ENCODE data around the gene COL28A1. TPM values are rescaled to one million over a fixed set of nuclear protein-coding genes. Genes with fewer than 3 reads are reported as not detected.

The COL28A1 gene
- total RNA-seq, 1 experiment from 2014 or later, result 1.3 TPM

GRCh38 chr7:7347045-7347444, 188.6 kb downstream of the COL28A1 start:
- Mint-ChIP-seq H3K4me1 (ENCODE audit: low read depth, unreplicated experiment) (no peaks in the 10 kb centered on the region), H3K36me3 (ENCODE audit: insufficient read depth, unreplicated experiment) (no peaks in the 10 kb centered on the region), H3K27me3 (ENCODE audit: unreplicated experiment) (no peaks in the 10 kb centered on the region), H3K4me3 (ENCODE audit: low read depth, unreplicated experiment) (no peak overlapping the region), H3K9me3 (ENCODE audit: low read depth, unreplicated experiment) (no peaks in the 10 kb centered on the region), H3K27ac (ENCODE audit: unreplicated experiment) (no peak overlapping the region)
- CTCF ChIA-PET, result no interaction called here
- intact Hi-C loops (cut with micrococcal nuclease; ENCODE audit: unreplicated experiment), result no loop called here
- no peak for TF ChIP-seq CTCF (IDR thresholded peaks at IDR 0.05; ENCODE audit: unreplicated experiment)
- no peak for DNase-seq
- no TSS peak for BruUV-seq (replicated peaks)

GRCh38 chr7:7344583-7344982, 191.1 kb downstream of the COL28A1 start:
- H3K27me3 Mint-ChIP-seq (ENCODE audit: unreplicated experiment), result no peaks in the 10 kb centered on the region
- no TSS peak for BruUV-seq (replicated peaks)
- no peaks in the 10 kb centered on the region for H3K9me3 Mint-ChIP-seq (ENCODE audit: low read depth, unreplicated experiment)
- intact Hi-C loops (cut with micrococcal nuclease; ENCODE audit: unreplicated experiment), result no loop called here
- TF ChIP-seq CTCF (IDR thresholded peaks at IDR 0.05; ENCODE audit: unreplicated experiment), result no peak
- no peaks in the 10 kb centered on the region for H3K4me1 Mint-ChIP-seq (ENCODE audit: low read depth, unreplicated experiment)
- CTCF ChIA-PET, result no interaction called here
- H3K27ac Mint-ChIP-seq (ENCODE audit: unreplicated experiment), result no peak overlapping the region
- H3K36me3 Mint-ChIP-seq (ENCODE audit: insufficient read depth, unreplicated experiment), result no peaks in the 10 kb centered on the region
- no peak for DNase-seq
- no peak overlapping the region for H3K4me3 Mint-ChIP-seq (ENCODE audit: low read depth, unreplicated experiment)

- H3K4me1 Mint-ChIP-seq (ENCODE audit: low read depth, unreplicated experiment), result no peaks in the 10 kb centered on the region
- H3K27ac Mint-ChIP-seq (ENCODE audit: unreplicated experiment), result no peak overlapping the region
- H3K36me3 Mint-ChIP-seq (ENCODE audit: insufficient read depth, unreplicated experiment), result no peaks in the 10 kb centered on the region
- H3K9me3 Mint-ChIP-seq (ENCODE audit: low read depth, unreplicated experiment), result no peaks in the 10 kb centered on the region
- no peak for TF ChIP-seq CTCF (IDR thresholded peaks at IDR 0.05; ENCODE audit: unreplicated experiment)
- no peak overlapping the region for H3K4me3 Mint-ChIP-seq (ENCODE audit: low read depth, unreplicated experiment)
- no peaks in the 10 kb centered on the region for H3K27me3 Mint-ChIP-seq (ENCODE audit: unreplicated experiment)
- no TSS peak for BruUV-seq (replicated peaks)
- no peak for DNase-seq
- CTCF ChIA-PET, result no interaction called here
- intact Hi-C loops (cut with micrococcal nuclease; ENCODE audit: unreplicated experiment), result no loop called here
Measured at GRCh38 chr7:7335909-7336308, 199.8 kb downstream of the COL28A1 start.

GRCh38 chr7:7335215-7335614, 200.5 kb downstream of the COL28A1 start:
- intact Hi-C loops (cut with micrococcal nuclease; ENCODE audit: unreplicated experiment), result no loop called here
- no peaks in the 10 kb centered on the region for H3K9me3 Mint-ChIP-seq (ENCODE audit: low read depth, unreplicated experiment)
- TF ChIP-seq CTCF (IDR thresholded peaks at IDR 0.05; ENCODE audit: unreplicated experiment), result no peak

GRCh38 chr7:7333610-7334009, 202.1 kb downstream of the COL28A1 start:
- Mint-ChIP-seq H3K4me1 (ENCODE audit: low read depth, unreplicated experiment) (no peaks in the 10 kb centered on the region), H3K4me3 (ENCODE audit: low read depth, unreplicated experiment) (no peak overlapping the region), H3K27me3 (ENCODE audit: unreplicated experiment) (peaks cover 19% of the 10 kb centered on the region), H3K9me3 (ENCODE audit: low read depth, unreplicated experiment) (no peaks in the 10 kb centered on the region), H3K36me3 (ENCODE audit: insufficient read depth, unreplicated experiment) (no peaks in the 10 kb centered on the region), H3K27ac (ENCODE audit: unreplicated experiment) (no peak overlapping the region)
- DNase-seq, result no peak
- intact Hi-C loops (cut with micrococcal nuclease; ENCODE audit: unreplicated experiment), result no loop called here
- CTCF ChIA-PET, result no interaction called here
- TF ChIP-seq CTCF (IDR thresholded peaks at IDR 0.05; ENCODE audit: unreplicated experiment), result no peak
- BruUV-seq (replicated peaks), result no TSS peak

More at GRCh38 chr7:7335215-7335614, 200.5 kb downstream of the COL28A1 start:
- Mint-ChIP-seq H3K27me3 (ENCODE audit: unreplicated experiment) (peaks cover 3% of the 10 kb centered on the region), H3K4me1 (ENCODE audit: low read depth, unreplicated experiment) (no peaks in the 10 kb centered on the region), H3K4me3 (ENCODE audit: low read depth, unreplicated experiment) (no peak overlapping the region), H3K27ac (ENCODE audit: unreplicated experiment) (no peak overlapping the region), H3K36me3 (ENCODE audit: insufficient read depth, unreplicated experiment) (no peaks in the 10 kb centered on the region)
- BruUV-seq (replicated peaks), result no TSS peak
- CTCF ChIA-PET, result no interaction called here
- no peak for DNase-seq
